ENCODE results near the gene LELP1.

LELP1 gene

DNA sequence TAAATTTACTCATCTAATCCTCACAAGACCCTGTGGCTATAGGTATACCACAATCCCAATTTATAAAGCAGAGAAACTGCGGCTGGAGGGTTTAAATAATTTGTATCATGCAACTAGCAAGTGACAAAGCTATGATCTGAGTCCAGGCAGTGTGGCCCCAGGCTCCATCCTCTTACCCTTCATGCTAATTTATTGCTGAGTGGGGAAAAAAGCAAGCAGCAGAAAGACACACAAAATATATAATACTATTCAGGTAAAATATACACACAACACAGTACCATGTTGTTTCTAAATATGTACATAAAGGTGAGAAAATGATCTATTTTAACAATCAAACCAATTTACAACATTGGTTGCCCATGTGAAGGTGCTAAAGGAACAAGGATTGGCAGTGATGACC lies 38.9 kb downstream of the LELP1 start:
- TF ChIP-seq, protein P1, sequence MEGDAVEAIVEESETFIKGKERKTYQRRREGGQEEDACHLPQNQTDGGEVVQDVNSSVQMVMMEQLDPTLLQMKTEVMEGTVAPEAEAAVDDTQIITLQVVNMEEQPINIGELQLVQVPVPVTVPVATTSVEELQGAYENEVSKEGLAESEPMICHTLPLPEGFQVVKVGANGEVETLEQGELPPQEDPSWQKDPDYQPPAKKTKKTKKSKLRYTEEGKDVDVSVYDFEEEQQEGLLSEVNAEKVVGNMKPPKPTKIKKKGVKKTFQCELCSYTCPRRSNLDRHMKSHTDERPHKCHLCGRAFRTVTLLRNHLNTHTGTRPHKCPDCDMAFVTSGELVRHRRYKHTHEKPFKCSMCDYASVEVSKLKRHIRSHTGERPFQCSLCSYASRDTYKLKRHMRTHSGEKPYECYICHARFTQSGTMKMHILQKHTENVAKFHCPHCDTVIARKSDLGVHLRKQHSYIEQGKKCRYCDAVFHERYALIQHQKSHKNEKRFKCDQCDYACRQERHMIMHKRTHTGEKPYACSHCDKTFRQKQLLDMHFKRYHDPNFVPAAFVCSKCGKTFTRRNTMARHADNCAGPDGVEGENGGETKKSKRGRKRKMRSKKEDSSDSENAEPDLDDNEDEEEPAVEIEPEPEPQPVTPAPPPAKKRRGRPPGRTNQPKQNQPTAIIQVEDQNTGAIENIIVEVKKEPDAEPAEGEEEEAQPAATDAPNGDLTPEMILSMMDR (IDR thresholded peaks at IDR 0.05; ENCODE audit: insufficient read depth, missing control alignments): no peak
- DNase-seq (ENCODE audit: insufficient read length, low spot score) (no peak), FAIRE-seq (no peak)

DNA sequence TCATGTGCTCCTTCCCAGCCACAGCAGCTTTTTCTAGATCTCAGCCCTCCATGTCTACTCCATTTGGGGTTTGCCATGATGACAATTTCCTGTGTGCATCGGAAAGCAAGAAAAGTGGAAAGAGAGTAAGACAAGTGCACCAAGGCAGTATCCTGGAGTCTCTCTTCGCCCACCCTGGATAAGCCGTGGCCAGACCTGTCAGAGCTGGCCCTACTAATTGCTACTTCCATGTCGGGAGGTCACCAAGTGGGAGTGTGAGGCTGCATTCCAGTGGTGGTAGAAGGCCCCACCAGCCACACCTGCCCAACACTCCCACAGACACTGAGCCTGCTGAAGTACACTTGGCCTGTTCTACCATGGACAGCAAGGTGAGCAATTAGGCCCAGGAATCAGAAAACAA lies 42.2 kb downstream of the LELP1 start:
- TF ChIP-seq, protein P1 (IDR thresholded peaks at IDR 0.05; ENCODE audit: insufficient read depth, missing control alignments): no peak

DNA sequence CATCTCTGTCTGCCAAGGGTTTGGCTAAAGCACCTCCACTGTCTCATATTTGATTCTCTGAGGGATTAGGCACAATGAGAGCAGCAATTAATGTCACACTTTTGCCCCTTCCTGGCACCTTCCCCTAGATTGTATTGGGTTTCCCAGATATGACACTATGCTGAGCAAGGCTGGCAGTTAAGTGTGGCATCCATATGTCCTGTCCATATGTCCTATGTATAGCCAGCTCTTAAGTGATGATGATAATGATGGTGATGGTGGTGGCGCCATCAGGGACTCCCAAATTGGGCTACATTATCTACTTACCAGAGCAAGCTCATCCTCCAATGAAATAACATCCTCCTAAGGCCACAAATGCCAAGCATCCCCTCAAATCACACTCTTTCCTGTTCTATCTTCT lies 42.8 kb downstream of the LELP1 start:
- DNase-seq (ENCODE audit: insufficient read length, low spot score) (no peak), FAIRE-seq (no peak)
- TF ChIP-seq, protein P1 (IDR thresholded peaks at IDR 0.05; ENCODE audit: insufficient read depth, missing control alignments): no peak

More for the DNA sequence above, 42.2 kb downstream of the LELP1 start:
- DNase-seq (ENCODE audit: insufficient read length, low spot score) (no peak), FAIRE-seq (no peak)

DNA sequence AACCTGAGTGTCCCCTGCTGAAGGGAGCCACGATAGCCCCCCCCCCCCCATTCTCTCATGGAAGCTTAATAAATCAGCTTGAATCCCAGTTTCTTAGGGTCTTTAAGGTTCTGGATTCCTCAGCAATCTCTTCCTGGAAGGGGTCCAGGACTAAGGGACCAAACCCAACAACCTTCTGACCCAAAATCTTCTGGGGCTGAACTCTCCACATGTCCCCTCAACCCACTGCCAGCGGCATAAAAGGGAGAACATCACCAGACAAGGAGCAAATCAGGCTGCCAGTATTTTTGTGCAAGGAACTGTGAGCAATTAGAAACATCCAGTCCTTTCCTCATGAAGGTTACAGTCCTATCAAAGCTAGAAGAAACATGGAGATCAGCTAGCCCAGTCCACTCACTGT lies 43.6 kb downstream of the LELP1 start:
- no peak for FAIRE-seq
- TF ChIP-seq, protein P1 (IDR thresholded peaks at IDR 0.05; ENCODE audit: insufficient read depth, missing control alignments): no peak
- no peak for DNase-seq (ENCODE audit: insufficient read length, low spot score)

DNA sequence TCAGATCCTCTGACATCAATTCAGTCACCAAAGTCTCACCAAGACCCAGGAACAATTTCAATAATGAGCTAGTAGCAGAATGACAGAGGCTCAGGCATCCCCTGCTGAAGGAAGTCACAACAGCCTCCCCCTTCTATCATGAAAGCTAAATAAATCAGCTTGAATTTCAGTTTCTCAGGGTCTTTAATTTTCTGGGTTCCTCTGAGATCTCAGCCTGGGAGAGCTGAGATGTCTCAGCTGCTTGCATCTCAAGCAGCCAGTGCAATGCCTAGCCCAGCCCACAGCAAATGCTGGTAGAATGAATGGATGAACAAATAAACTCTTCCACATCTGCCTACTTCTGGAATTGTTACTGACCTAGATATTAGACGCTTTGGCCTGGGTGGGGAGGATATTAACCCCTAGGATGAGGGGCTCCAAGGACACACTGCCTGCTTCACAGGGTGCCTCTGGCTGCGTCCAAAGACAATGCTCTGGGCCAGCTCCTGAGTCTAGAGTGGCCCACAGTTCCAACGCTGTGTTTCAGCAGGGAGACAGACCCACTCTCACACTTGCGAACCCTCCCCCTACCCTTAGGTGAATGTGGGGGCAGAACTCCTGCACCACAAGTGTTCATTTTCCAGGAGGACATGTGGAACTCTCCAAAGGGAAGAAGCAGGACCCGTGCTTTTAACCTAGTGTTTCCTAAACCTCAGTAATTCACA lies 45.1 kb downstream of the LELP1 start:
- DNase-seq (ENCODE audit: insufficient read length, low spot score) (no peak), FAIRE-seq (no peak)
- TF ChIP-seq, protein P1 (IDR thresholded peaks at IDR 0.05; ENCODE audit: insufficient read depth, missing control alignments): no peak

DNA sequence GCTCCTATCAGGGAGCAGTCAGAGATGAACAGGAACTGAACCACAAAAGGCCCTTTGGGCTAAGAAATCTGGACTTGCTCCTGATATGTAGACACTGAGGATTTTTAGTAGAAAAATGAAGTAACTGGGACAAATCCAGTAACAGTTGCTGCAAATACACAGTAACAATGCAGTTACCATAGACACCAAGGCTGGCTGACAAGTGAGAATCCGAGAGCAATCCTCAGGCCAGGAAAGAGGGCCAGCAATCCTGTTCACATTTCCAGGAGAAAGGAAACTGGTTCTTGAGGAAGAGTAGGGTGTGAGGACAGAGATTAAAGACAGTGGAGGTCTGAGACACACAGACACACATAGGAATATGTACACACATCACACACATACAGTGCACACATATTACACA lies 46.9 kb downstream of the LELP1 start:
- TF ChIP-seq, protein P1 (IDR thresholded peaks at IDR 0.05; ENCODE audit: insufficient read depth, missing control alignments): no peak
- DNase-seq (ENCODE audit: insufficient read length, low spot score) (no peak), FAIRE-seq (no peak)

DNA sequence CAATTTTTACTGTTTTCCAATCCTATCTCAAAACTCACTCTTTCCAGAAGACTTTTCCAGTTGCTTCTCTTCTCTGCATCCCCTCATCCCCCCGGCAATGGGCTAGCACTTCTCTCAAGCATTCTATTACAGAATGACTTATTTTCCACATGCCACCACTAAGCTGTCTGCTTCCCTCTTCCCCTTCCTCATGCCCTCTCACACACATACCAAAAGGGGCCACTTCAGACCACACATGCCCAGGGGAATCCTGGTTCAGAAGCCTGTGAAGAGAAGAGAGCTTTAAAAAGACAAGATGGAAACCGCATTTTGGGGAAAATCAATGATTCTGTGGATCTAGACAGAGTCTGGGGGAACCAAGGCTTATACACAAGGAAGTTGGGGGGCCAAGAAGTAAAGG lies 47.9 kb downstream of the LELP1 start:
- no peak for FAIRE-seq
- TF ChIP-seq, protein P1 (IDR thresholded peaks at IDR 0.05; ENCODE audit: insufficient read depth, missing control alignments): no peak
- DNase-seq (ENCODE audit: insufficient read length, low spot score): no peak

Measured in D721Med (cell line).